Measurements from ENCODE around the gene HPCAL4. TPM values are rescaled to one million over a fixed set of nuclear protein-coding genes. Genes with fewer than 3 reads are reported as not detected.

The HPCAL4 gene
- total RNA-seq, 2 donors from 2014 or later, result 23.4 to 30.3 TPM

GRCh38 chr1:39680751-39681150, 10.5 kb downstream of the HPCAL4 start:
- peaks cover 23% of the 10 kb centered on the region for H3K4me1 Mint-ChIP-seq
- H3K27me3 Mint-ChIP-seq, result no peaks in the 10 kb centered on the region
- H3K27ac Mint-ChIP-seq, result peak overlapping the region; percentile 43
- DNase-seq, result no peak
- peak overlapping the region; percentile 58 for H3K4me3 Mint-ChIP-seq
- H3K36me3 Mint-ChIP-seq (ENCODE audit: low read depth), result peaks cover 5% of the 10 kb centered on the region
- peak; percentile 42 for ATAC-seq
- no peaks in the 10 kb centered on the region for H3K9me3 ChIP-seq (ENCODE audit: control insufficient read depth, low read length, poor library complexity, severe bottlenecking)

- ATAC-seq, result no peak
- no peak for DNase-seq
- Mint-ChIP-seq H3K36me3 (ENCODE audit: low read depth) (peaks cover 5% of the 10 kb centered on the region), H3K4me1 (peaks cover 20% of the 10 kb centered on the region), H3K27me3 (no peaks in the 10 kb centered on the region), H3K27ac (no peak overlapping the region), H3K4me3 (no peak overlapping the region)
- H3K9me3 ChIP-seq (ENCODE audit: control insufficient read depth, low read length, poor library complexity, severe bottlenecking), result no peaks in the 10 kb centered on the region
Measured at GRCh38 chr1:39679821-39680220, 11.4 kb downstream of the HPCAL4 start.

DNA sequence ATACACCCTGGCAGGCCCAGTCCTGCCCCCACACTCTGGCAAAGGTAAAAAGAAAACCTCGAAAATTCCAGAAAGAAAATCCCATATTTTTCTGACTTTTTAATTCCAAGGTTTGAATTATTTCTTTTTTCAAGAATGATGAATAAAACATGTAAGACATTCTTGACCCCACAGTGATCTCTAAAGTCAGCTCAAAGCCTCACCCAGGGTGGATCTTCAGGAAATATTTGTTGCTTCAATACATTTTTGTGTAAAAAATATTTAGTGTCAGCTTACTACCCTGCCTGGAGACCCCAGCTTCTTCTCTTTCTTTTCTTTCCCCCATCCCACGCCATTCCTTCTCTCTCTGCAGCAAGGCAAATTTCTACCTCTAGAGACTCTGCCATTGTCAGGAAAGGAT, 12.3 kb downstream of the HPCAL4 start:
- DNase-seq (no peak), ATAC-seq (no peak)
- no peak overlapping the region for H3K4me3 Mint-ChIP-seq
- peaks cover 5% of the 10 kb centered on the region for H3K36me3 Mint-ChIP-seq (ENCODE audit: low read depth)
- peaks cover 14% of the 10 kb centered on the region for H3K4me1 Mint-ChIP-seq
- H3K27ac Mint-ChIP-seq, result no peak overlapping the region
- no peaks in the 10 kb centered on the region for H3K27me3 Mint-ChIP-seq
- no peaks in the 10 kb centered on the region for H3K9me3 ChIP-seq (ENCODE audit: control insufficient read depth, low read length, poor library complexity, severe bottlenecking)

GRCh38 chr1:39677645-39678044, 13.6 kb downstream of the HPCAL4 start:
- H3K9me3 ChIP-seq (ENCODE audit: control insufficient read depth, low read length, poor library complexity, severe bottlenecking), result no peaks in the 10 kb centered on the region
- Mint-ChIP-seq H3K27ac (no peak overlapping the region), H3K36me3 (ENCODE audit: low read depth) (peaks cover 3% of the 10 kb centered on the region), H3K27me3 (no peaks in the 10 kb centered on the region), H3K4me1 (peaks cover 12% of the 10 kb centered on the region), H3K4me3 (no peak overlapping the region)
- ATAC-seq (no peak), DNase-seq (no peak)

- H3K36me3 Mint-ChIP-seq (ENCODE audit: low read depth), result no peaks in the 10 kb centered on the region
- H3K27ac Mint-ChIP-seq, result peak overlapping the region; percentile 66
- no peaks in the 10 kb centered on the region for H3K27me3 Mint-ChIP-seq
- DNase-seq (no peak), ATAC-seq (no peak)
- no peaks in the 10 kb centered on the region for H3K9me3 ChIP-seq (ENCODE audit: control insufficient read depth, low read length, poor library complexity, severe bottlenecking)
- H3K4me3 Mint-ChIP-seq, result no peak overlapping the region
- H3K4me1 Mint-ChIP-seq, result peaks cover 10% of the 10 kb centered on the region
Measured at GRCh38 chr1:39676948-39677548, 14.2 kb downstream of the HPCAL4 start.

GRCh38 chr1:39675220-39675619, 16.0 kb downstream of the HPCAL4 start:
- Mint-ChIP-seq H3K36me3 (ENCODE audit: low read depth) (peaks cover 3% of the 10 kb centered on the region), H3K4me3 (peak overlapping the region; percentile 58), H3K4me1 (peaks cover 6% of the 10 kb centered on the region), H3K27ac (no peak overlapping the region), H3K27me3 (peaks cover 8% of the 10 kb centered on the region)
- DNase-seq (no peak), ATAC-seq (no peak)
- H3K9me3 ChIP-seq (ENCODE audit: control insufficient read depth, low read length, poor library complexity, severe bottlenecking), result no peaks in the 10 kb centered on the region

DNA sequence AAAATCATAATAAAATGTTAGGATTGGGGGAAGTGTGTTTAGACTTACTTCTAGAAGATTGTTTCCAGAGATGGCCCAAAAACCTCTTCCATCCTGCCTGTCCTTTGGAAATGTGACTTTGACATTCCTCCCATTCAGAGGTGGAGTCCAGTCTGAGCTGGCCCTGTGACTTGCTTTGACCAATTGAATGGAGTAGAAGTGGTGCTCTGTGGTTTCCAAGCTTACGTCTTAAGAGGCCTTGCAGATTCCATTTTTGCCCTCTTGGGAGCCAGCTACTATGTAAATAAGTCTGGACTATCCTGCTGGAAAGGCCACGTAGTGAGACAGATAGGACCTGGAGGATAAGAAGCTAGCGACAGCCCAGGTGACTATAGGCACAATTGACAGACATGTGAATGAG, 18.0 kb downstream of the HPCAL4 start:
- Mint-ChIP-seq H3K4me1 (peaks cover 6% of the 10 kb centered on the region), H3K27me3 (peaks cover 23% of the 10 kb centered on the region), H3K4me3 (no peak overlapping the region), H3K36me3 (ENCODE audit: low read depth) (peaks cover 3% of the 10 kb centered on the region), H3K27ac (no peak overlapping the region)
- no peaks in the 10 kb centered on the region for H3K9me3 ChIP-seq (ENCODE audit: control insufficient read depth, low read length, poor library complexity, severe bottlenecking)
- DNase-seq, result no peak
- no peak for ATAC-seq

GRCh38 chr1:39672551-39672947, 18.7 kb downstream of the HPCAL4 start:
- ATAC-seq (peak; percentile 47), DNase-seq (peak in 1 of 3 donors; percentile 25)
- Mint-ChIP-seq H3K36me3 (ENCODE audit: low read depth) (peaks cover 3% of the 10 kb centered on the region), H3K4me1 (peaks cover 6% of the 10 kb centered on the region), H3K27ac (no peak overlapping the region), H3K4me3 (peak overlapping the region; percentile 82), H3K27me3 (peaks cover 30% of the 10 kb centered on the region)
- no peaks in the 10 kb centered on the region for H3K9me3 ChIP-seq (ENCODE audit: control insufficient read depth, low read length, poor library complexity, severe bottlenecking)

GRCh38 chr1:39671793-39672550, 19.3 kb downstream of the HPCAL4 start, which contains the start of gene NT5C1A:
TSS of gene NT5C1A (minus strand) at chr1:39672107. CDS start at chr1:39672038, 69 bp downstream.
- ATAC-seq (peak; percentile 71), DNase-seq (no peak)
- peaks cover 36% of the 10 kb centered on the region for H3K27me3 Mint-ChIP-seq
- no peak within 1 kb of the TSS for H3K27ac Mint-ChIP-seq
- H3K4me3 Mint-ChIP-seq, result peak within 1 kb of the TSS; percentile 82
- no peaks in the 10 kb centered on the region for H3K9me3 ChIP-seq (ENCODE audit: control insufficient read depth, low read length, poor library complexity, severe bottlenecking)
- peaks cover 6% of the 10 kb centered on the region for H3K4me1 Mint-ChIP-seq
- peaks cover 3% of the 10 kb centered on the region for H3K36me3 Mint-ChIP-seq (ENCODE audit: low read depth)

DNA sequence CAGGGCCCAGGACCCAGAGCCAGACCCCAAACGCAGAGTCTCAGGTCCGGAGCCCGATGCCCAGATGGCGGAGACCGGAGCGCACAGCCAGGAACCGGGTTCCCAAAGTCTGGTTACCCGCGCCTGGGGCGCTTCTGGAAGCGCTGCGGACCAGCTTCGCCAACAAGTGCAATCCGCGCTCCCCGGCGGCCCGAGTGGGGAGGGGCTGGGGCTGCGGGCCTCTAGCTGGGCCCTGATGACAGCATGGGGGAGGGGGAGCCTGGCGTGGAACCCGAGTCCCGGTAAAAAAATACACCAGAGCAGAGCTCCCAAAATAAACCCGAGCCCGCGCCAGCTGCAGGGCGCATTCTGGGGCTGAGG, 19.8 kb downstream of the HPCAL4 start:
- peaks cover 5% of the 10 kb centered on the region for H3K36me3 Mint-ChIP-seq (ENCODE audit: low read depth)
- H3K27ac Mint-ChIP-seq, result no peak overlapping the region
- H3K27me3 Mint-ChIP-seq, result peaks cover 40% of the 10 kb centered on the region
- H3K4me3 Mint-ChIP-seq, result peak overlapping the region; percentile 82
- ATAC-seq (peak; percentile 22), DNase-seq (no peak)
- H3K4me1 Mint-ChIP-seq, result peaks cover 7% of the 10 kb centered on the region
- no peaks in the 10 kb centered on the region for H3K9me3 ChIP-seq (ENCODE audit: control insufficient read depth, low read length, poor library complexity, severe bottlenecking)

- H3K27me3 Mint-ChIP-seq, result peaks cover 40% of the 10 kb centered on the region
- no peaks in the 10 kb centered on the region for H3K9me3 ChIP-seq (ENCODE audit: control insufficient read depth, low read length, poor library complexity, severe bottlenecking)
- H3K4me3 Mint-ChIP-seq, result peak overlapping the region; percentile 82
- ATAC-seq (no peak), DNase-seq (no peak)
- H3K27ac Mint-ChIP-seq, result no peak overlapping the region
- H3K36me3 Mint-ChIP-seq (ENCODE audit: low read depth), result peaks cover 5% of the 10 kb centered on the region
- peaks cover 6% of the 10 kb centered on the region for H3K4me1 Mint-ChIP-seq
Measured at GRCh38 chr1:39670689-39671088, 20.5 kb downstream of the HPCAL4 start.

GRCh38 chr1:39668894-39669293, 22.3 kb downstream of the HPCAL4 start:
- ATAC-seq, result no peak
- DNase-seq, result no peak
- Mint-ChIP-seq H3K27me3 (peaks cover 40% of the 10 kb centered on the region), H3K4me1 (peaks cover 6% of the 10 kb centered on the region), H3K36me3 (ENCODE audit: low read depth) (peaks cover 5% of the 10 kb centered on the region), H3K4me3 (no peak overlapping the region), H3K27ac (no peak overlapping the region)
- H3K9me3 ChIP-seq (ENCODE audit: control insufficient read depth, low read length, poor library complexity, severe bottlenecking), result no peaks in the 10 kb centered on the region

GRCh38 chr1:39668111-39668510, 23.1 kb downstream of the HPCAL4 start:
- Mint-ChIP-seq H3K4me3 (no peak overlapping the region), H3K27ac (no peak overlapping the region), H3K4me1 (peaks cover 6% of the 10 kb centered on the region), H3K36me3 (ENCODE audit: low read depth) (peaks cover 5% of the 10 kb centered on the region), H3K27me3 (peaks cover 40% of the 10 kb centered on the region)
- ATAC-seq (no peak), DNase-seq (no peak)
- H3K9me3 ChIP-seq (ENCODE audit: control insufficient read depth, low read length, poor library complexity, severe bottlenecking), result no peaks in the 10 kb centered on the region

DNA sequence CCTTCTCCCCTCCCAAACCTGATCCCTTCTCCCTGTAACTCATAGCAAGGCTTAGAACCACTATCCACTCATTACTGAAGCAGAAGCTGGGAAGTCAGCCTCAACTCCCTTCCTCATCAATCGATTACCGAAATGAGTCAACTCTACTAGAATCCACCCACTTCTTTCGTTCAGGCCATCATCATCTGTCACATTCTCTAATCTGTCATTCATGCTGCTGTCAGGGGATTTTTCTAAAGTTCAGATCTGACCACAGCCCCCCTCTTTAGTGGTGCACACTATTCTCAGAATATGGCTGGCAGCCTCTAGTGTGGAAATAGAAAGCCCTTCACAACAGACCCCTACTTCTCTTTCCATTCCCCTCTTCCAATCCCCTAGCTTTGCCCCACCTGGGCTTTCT, 24.5 kb downstream of the HPCAL4 start:
- H3K4me1 Mint-ChIP-seq, result peaks cover 6% of the 10 kb centered on the region
- no peak for ATAC-seq
- H3K27me3 Mint-ChIP-seq, result peaks cover 40% of the 10 kb centered on the region
- no peak overlapping the region for H3K27ac Mint-ChIP-seq
- H3K4me3 Mint-ChIP-seq, result no peak overlapping the region
- DNase-seq, result no peak
- no peaks in the 10 kb centered on the region for H3K9me3 ChIP-seq (ENCODE audit: control insufficient read depth, low read length, poor library complexity, severe bottlenecking)
- H3K36me3 Mint-ChIP-seq (ENCODE audit: low read depth), result peaks cover 5% of the 10 kb centered on the region

Data from T-helper 17 cell (primary cell).